Ishikawa (cell line): Measurements from ENCODE around the gene CHD9.

ENCODE experiments used
- CEBPB ChIP-seq: IDR thresholded peaks from 2 replicates; pipeline ENCODE4 v1.6.1; 2012
- CREB1 ChIP-seq: IDR thresholded peaks from 2 replicates; pipeline ENCODE4 v1.6.1; 2012; ENCODE audit warnings: low read depth
- EGR1 ChIP-seq: IDR thresholded peaks from 2 replicates; pipeline ENCODE4 v1.6.1; 2012
- EP300 ChIP-seq: IDR thresholded peaks from 2 replicates; pipeline ENCODE4 v1.6.1; 2012; ENCODE audit warnings: borderline replicate concordance
- FOXM1 ChIP-seq: IDR thresholded peaks from 2 replicates; pipeline ENCODE4 v1.6.1; 2012; ENCODE audit warnings: low read depth, borderline replicate concordance
- MAX ChIP-seq: IDR thresholded peaks from 2 replicates; pipeline ENCODE4 v1.6.1; 2012
- NFIC ChIP-seq: IDR thresholded peaks from 2 replicates; pipeline ENCODE4 v1.6.1; 2012
- RAD21 ChIP-seq: IDR thresholded peaks from 2 replicates; pipeline ENCODE4 v1.6.1; 2012; ENCODE audit warnings: low read depth
- REST ChIP-seq: IDR thresholded peaks from 2 replicates; pipeline ENCODE4 v1.6.1; 2012; ENCODE audit warnings: low read depth, mild to moderate bottlenecking
- TAF1 ChIP-seq: IDR thresholded peaks from 2 replicates; pipeline ENCODE4 v1.6.1; 2012; ENCODE audit warnings: low read depth, mild to moderate bottlenecking
- TCF12 ChIP-seq: IDR thresholded peaks from 2 replicates; pipeline ENCODE4 v1.6.1; 2012; ENCODE audit warnings: low read depth
- TEAD4 ChIP-seq: IDR thresholded peaks from 2 replicates; pipeline ENCODE4 v1.6.1; 2012
- USF1 ChIP-seq: IDR thresholded peaks from 2 replicates; pipeline ENCODE4 v1.6.1; 2012
- YY1 ChIP-seq: IDR thresholded peaks from 2 replicates; pipeline ENCODE4 v1.6.1; 2012; ENCODE audit warnings: low read depth
- ZBTB7A ChIP-seq: IDR thresholded peaks from 2 replicates; pipeline ENCODE4 v1.6.1; 2012; ENCODE audit warnings: low read depth

The CHD9 gene

GRCh38 chr16:53201900-53202299 is 147.1 kb downstream of the CHD9 start:
- TF ChIP-seq USF1 (no peak), ZBTB7A (no peak), TCF12 (no peak), MAX (no peak), TAF1 (no peak), EP300 (no peak), CEBPB (no peak), NFIC (no peak), FOXM1 (no peak), REST (no peak), RAD21 (no peak), YY1 (no peak), EGR1 (no peak), TEAD4 (no peak)

- TF ChIP-seq EP300, result no peak
- no peak for TF ChIP-seq REST
- no peak for TF ChIP-seq MAX
- no peak for TF ChIP-seq USF1
- TF ChIP-seq ZBTB7A, result no peak
- no peak for TF ChIP-seq EGR1
- TF ChIP-seq RAD21, result no peak
- no peak for TF ChIP-seq CEBPB
- TF ChIP-seq TAF1, result no peak
- TF ChIP-seq YY1, result no peak
These were observed 147.6 kb downstream of the CHD9 start for GRCh38 chr16:53202398-53202797.

GRCh38 chr16:53207810-53208752 is 153.3 kb downstream of the CHD9 start:
- TF ChIP-seq EP300 (no peak), NFIC (no peak), ZBTB7A (no peak), TAF1 (no peak), YY1 (peak; percentile 77), RAD21 (peak; percentile 51)

GRCh38 chr16:53209429-53209828 is 154.6 kb downstream of the CHD9 start:
- TF ChIP-seq TCF12, result no peak
- no peak for TF ChIP-seq USF1
- TF ChIP-seq RAD21, result no peak
- TF ChIP-seq MAX, result no peak
- no peak for TF ChIP-seq CREB1
- no peak for TF ChIP-seq TAF1
- no peak for TF ChIP-seq TEAD4
- TF ChIP-seq EP300, result no peak
- no peak for TF ChIP-seq ZBTB7A
- no peak for TF ChIP-seq CEBPB

GRCh38 chr16:53209877-53210276 is 155.1 kb downstream of the CHD9 start:
- TF ChIP-seq MAX (no peak), TAF1 (no peak), FOXM1 (no peak), NFIC (no peak), ZBTB7A (no peak), CEBPB (no peak), USF1 (no peak), REST (no peak), TCF12 (no peak), TEAD4 (no peak), EP300 (no peak), EGR1 (no peak), YY1 (no peak), RAD21 (no peak), CREB1 (no peak)
